SK-N-SH treated with all-trans-retinoic acid at 6 μM for 48 hours (cell line): ENCODE results near the gene ENO4.

Source experiments
- ATAC-seq: fragments of 200-7000 bp; cut with Tn5 transposase; 3 replicates; pipeline ENCODE4 v1.9.1; 2020; ENCODE audit warnings: mild to moderate bottlenecking, moderate library complexity
- ARNTL ChIP-seq: fragments of 450-650 bp; formaldehyde crosslinking; IDR thresholded peaks from 2 replicates; pipeline ENCODE4 v1.5.0; 2020; ENCODE audit warnings: low read depth, mild to moderate bottlenecking, moderate library complexity, borderline replicate concordance
- BACH2 ChIP-seq: fragments of 250-450 bp; sonication (Bioruptor Pico); IDR thresholded peaks from 2 replicates; pipeline ENCODE4 v1.9.0; 2021; ENCODE audit warnings: mild to moderate bottlenecking, borderline replicate concordance
- CSDC2 ChIP-seq: fragments of 250-450 bp; sonication (Bioruptor Pico); IDR thresholded peaks from 2 replicates; pipeline ENCODE4 v1.5.0; 2020; ENCODE audit warnings: mild to moderate bottlenecking, moderate library complexity
- CSRNP3 ChIP-seq: fragments of 250-450 bp; sonication (Bioruptor Pico); IDR thresholded peaks from 2 replicates; pipeline ENCODE4 v1.5.1; 2021; ENCODE audit warnings: mild to moderate bottlenecking, moderate library complexity
- ESRRG ChIP-seq: fragments of 250-450 bp; sonication (Bioruptor Pico); IDR thresholded peaks from 2 replicates; pipeline ENCODE4 v1.6.1; 2021; ENCODE audit warnings: mild to moderate bottlenecking
- GLIS3 ChIP-seq: fragments of 250-450 bp; sonication (Bioruptor Pico); IDR thresholded peaks from 2 replicates; pipeline ENCODE4 v1.5.0; 2020; ENCODE audit warnings: mild to moderate bottlenecking, moderate library complexity
- ISL1 ChIP-seq: fragments of 250-450 bp; sonication (Bioruptor Pico); IDR thresholded peaks from 2 replicates; pipeline ENCODE4 v2.1.2; 2022; ENCODE audit warnings: mild to moderate bottlenecking, moderate library complexity
- PATZ1 ChIP-seq: fragments of 250-450 bp; sonication (Bioruptor Pico); IDR thresholded peaks from 2 replicates; pipeline ENCODE4 v1.8.0; 2020; ENCODE audit warnings: mild to moderate bottlenecking, moderate library complexity, borderline replicate concordance
- POU6F1 ChIP-seq: fragments of 250-450 bp; sonication (Bioruptor Pico); IDR thresholded peaks from 2 replicates; pipeline ENCODE4 v1.8.0; 2021; ENCODE audit warnings: low read depth, mild to moderate bottlenecking, moderate library complexity, borderline replicate concordance
- PPARA ChIP-seq: fragments of 250-450 bp; sonication (Bioruptor Pico); IDR thresholded peaks from 2 replicates; pipeline ENCODE4 v1.5.0; 2020; ENCODE audit warnings: mild to moderate bottlenecking, borderline replicate concordance
- RARB ChIP-seq: fragments of 250-450 bp; sonication (Bioruptor Pico); IDR thresholded peaks from 2 replicates; pipeline ENCODE4 v1.8.0; 2021; ENCODE audit warnings: mild to moderate bottlenecking, moderate library complexity
- SNAI2 ChIP-seq: fragments of 250-450 bp; sonication (Bioruptor Pico); IDR thresholded peaks from 2 replicates; pipeline ENCODE4 v1.5.0; 2020; ENCODE audit warnings: mild to moderate bottlenecking, moderate library complexity
- TCF4 ChIP-seq: fragments of 250-450 bp; sonication (Bioruptor Pico); IDR thresholded peaks from 2 replicates; pipeline ENCODE4 v1.8.0; 2021; ENCODE audit warnings: mild to moderate bottlenecking, moderate library complexity, borderline replicate concordance
- TOX ChIP-seq: fragments of 250-450 bp; sonication (Bioruptor Pico); IDR thresholded peaks from 2 replicates; pipeline ENCODE4 v1.8.0; 2021; ENCODE audit warnings: mild to moderate bottlenecking, moderate library complexity, borderline replicate concordance
- TSHZ2 ChIP-seq: fragments of 250-450 bp; sonication (Bioruptor Pico); IDR thresholded peaks from 2 replicates; pipeline ENCODE4 v1.5.0; 2020; ENCODE audit warnings: mild to moderate bottlenecking, moderate library complexity
- ZC3H10 ChIP-seq: fragments of 250-450 bp; sonication (Bioruptor Pico); IDR thresholded peaks from 2 replicates; pipeline ENCODE4 v1.5.1; 2021; ENCODE audit warnings: mild to moderate bottlenecking, moderate library complexity
- ZFP3 ChIP-seq: fragments of 250-450 bp; sonication (Bioruptor Pico); IDR thresholded peaks from 2 replicates; pipeline ENCODE4 v1.5.0; 2020; ENCODE audit warnings: mild to moderate bottlenecking, moderate library complexity
- ZNF565 ChIP-seq: fragments of 450-650 bp; formaldehyde crosslinking; conservative IDR thresholded peaks from 2 replicates; pipeline ENCODE4 v1.5.0; 2020; ENCODE audit warnings: low read depth, mild to moderate bottlenecking, moderate library complexity
- ZNF70 ChIP-seq: fragments of 450-650 bp; formaldehyde crosslinking; IDR thresholded peaks from 2 replicates; pipeline ENCODE4 v1.5.0; 2020; ENCODE audit warnings: mild to moderate bottlenecking, moderate library complexity

ENO4 gene

GRCh38 chr10:116835658-116836057 lies 13.6 kb upstream of the ENO4 start:
- ATAC-seq = no peak
- TF ChIP-seq ZC3H10 (CRISPR knock-in tag) (no peak), CSRNP3 (no peak), ISL1 (CRISPR knock-in tag) (no peak), BACH2 (CRISPR knock-in tag) (no peak)

GRCh38 chr10:116836083-116836482 lies 13.2 kb upstream of the ENO4 start:
- ATAC-seq = no peak
- TF ChIP-seq ZFP3 (CRISPR knock-in tag) (no peak), BACH2 (CRISPR knock-in tag) (no peak), PATZ1 (CRISPR knock-in tag) (no peak), TSHZ2 (CRISPR knock-in tag) (no peak), POU6F1 (CRISPR knock-in tag) (no peak), ARNTL (no peak), RARB (CRISPR knock-in tag) (no peak), GLIS3 (CRISPR knock-in tag) (no peak), ZNF565 (no peak), TOX (CRISPR knock-in tag) (no peak), PPARA (CRISPR knock-in tag) (no peak), ESRRG (CRISPR knock-in tag) (no peak), ZNF70 (CRISPR knock-in tag) (no peak), SNAI2 (CRISPR knock-in tag) (no peak), ZC3H10 (CRISPR knock-in tag) (no peak)

- no peak for TF ChIP-seq ARNTL
- TF ChIP-seq ZFP3 (CRISPR knock-in tag) = no peak
- TF ChIP-seq GLIS3 (CRISPR knock-in tag) = no peak
- TF ChIP-seq CSDC2 (CRISPR knock-in tag) = no peak
- no peak for TF ChIP-seq TCF4
- TF ChIP-seq SNAI2 (CRISPR knock-in tag) = no peak
- no peak for TF ChIP-seq ISL1 (CRISPR knock-in tag)
- TF ChIP-seq CSRNP3 = no peak
- ATAC-seq = no peak
Observed at GRCh38 chr10:116836902-116837523, 12.3 kb upstream of the ENO4 start.
